NCI-H2196 treated with DMSO at 0.1 percent for 48 hours (cell line): ENCODE data around the gene GEMIN7.
A peak's percentile ranks its signal among the peaks of the same experiment; 100 is the strongest.

Source experiments
- DNase-seq: peaks from one replicate; lab custom pipeline; 2025; ENCODE audit not compliant: unreplicated experiment; lab: John Stamatoyannopoulos, UW

Gene GEMIN7

DNA sequence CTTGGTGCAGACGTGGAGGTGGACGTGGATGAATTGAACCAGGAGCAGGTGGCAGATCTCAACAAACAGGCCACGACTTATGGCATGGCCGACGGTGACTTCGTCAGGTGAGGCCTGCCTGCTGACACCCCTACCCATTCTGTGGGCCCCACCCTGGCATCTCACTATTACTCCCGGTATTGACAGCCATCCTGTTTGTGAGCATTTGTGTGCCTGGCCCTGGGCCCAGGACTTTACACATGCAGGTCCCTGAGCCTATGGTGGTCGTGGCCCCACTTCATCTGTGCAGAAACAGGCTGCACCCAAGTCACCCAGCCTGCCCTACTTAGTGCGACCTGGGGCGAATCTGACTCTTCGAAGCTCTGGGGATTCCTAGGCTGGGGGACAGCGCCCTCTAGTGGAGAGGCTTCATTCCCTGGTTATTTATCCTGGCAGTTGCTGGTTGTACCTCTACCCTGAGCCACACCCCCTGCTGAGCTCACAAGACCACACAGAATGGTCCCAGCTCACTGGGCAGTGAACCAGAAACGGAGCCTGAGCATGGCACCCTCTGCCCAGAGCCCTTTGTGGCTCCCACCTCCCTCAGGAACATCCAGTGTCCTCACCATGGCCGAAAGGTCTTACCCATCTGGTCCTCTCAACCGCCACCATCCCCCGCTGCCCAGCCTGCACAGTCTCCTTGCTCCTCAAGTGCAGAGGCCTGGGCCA is 19.6 kb upstream of the GEMIN7 start:
- DNase-seq, result peak; percentile 57

DNA sequence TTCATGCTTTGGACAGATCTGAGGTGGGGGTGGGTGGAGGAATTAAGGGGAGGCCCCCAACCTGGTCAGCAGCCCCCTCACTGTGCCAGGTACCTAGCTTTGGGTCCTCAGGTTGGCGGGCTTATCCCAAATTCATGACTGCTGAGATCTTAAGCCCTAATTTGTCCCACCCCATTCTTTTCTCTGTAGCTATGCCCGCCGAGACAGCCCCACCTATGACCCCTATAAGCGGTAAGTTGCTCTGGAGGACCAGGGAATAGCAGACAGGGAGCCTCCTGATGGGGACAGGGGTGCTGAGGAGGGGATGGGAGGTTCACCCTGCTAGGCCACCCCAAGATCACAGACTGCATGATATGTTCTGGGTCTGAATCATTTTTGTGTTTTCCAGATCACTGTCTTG is 17.1 kb upstream of the GEMIN7 start:
- DNase-seq, result no peak

DNA sequence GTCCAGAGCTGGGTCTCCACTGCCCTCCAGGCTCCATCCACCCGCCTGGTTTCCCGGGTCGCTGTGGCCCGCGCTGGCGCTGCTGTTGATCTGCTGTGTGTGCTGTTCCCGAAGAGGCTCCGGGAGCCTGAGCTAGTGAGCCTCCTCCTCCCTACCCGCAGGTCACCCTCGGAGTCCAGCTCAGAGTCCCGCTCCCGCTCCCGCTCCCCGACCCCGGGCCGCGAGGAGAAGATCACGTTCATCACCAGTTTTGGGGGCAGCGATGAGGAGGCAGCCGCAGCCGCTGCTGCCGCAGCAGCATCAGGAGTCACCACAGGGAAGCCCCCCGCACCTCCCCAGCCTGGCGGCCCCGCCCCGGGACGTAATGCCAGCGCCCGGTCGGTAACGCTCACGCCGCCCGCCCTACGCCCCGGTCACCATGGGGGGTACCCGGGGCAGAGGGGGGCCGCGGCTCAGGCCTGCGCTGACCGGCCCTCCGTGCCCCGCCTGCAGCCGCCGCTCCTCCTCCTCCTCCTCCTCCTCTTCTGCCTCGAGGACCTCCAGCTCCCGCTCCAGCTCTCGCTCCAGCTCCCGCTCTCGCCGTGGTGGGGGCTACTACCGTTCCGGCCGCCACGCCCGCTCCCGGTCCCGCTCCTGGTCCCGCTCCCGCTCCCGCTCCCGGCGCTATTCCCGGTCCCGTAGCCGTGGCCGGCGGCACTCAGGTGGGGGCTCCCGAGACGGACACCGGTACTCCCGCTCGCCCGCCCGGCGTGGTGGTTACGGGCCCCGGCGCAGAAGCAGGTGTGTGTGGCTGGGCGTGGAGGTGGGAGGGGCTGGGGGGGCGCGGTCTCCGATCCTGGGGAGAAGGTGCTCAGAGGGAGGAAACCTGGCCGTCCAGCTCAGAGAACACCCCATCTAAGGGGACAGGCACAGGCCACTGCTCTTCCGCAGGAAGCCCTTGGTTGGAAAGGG is 14.9 kb upstream of the GEMIN7 start:
- DNase-seq, result no peak

DNA sequence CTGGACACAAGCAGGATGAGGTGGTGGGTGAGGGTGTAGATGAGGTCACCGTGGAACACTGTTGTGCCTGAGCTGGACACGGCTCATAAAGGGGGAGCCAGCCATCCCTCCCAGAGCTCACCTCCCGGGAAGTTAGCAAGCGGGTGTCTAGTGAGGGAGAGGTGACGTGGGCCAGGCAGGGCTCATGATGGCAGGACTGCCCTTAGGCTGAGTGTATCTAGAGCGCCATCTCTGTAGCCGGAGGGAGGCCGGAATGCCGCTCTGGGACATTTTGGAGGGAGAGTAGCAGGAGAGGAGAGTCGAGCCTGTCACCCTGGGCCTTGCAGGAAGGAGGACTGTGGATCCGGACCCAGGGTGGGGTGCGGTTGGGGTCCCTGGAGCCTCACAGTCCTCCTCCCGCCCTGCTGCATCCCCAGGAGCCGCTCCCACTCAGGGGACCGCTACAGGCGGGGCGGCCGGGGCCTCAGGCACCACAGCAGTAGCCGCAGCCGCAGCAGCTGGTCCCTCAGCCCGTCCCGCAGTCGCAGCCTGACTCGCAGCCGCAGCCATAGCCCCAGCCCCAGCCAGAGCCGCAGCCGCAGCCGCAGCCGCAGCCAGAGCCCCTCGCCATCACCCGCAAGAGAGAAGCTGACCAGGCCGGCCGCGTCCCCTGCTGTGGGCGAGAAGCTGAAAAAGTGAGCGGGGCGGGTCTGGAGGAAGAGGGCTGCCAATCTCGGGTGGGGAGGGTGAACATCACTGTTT is 12.0 kb upstream of the GEMIN7 start:
- no peak for DNase-seq

DNA sequence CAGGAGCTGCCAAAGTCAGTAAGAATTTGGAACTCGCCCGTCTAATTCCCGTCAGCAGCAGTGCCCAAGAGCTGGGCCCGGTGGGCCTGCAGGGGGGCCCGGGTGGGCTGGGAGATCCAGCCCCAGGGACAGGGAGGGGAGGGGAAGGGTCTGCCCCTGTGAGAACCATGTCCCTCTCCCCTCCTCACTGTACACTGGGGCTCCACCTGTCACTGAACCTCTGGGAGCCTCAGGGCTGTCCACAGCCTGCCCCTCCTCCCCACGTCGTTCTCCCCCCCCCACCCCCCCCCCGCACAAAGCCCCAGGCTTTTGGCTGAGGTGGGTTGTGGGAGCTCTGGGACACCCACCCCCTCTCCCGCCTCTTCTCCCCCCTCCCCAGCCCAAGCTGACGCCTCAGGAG is 11.0 kb upstream of the GEMIN7 start:
- no peak for DNase-seq

DNA sequence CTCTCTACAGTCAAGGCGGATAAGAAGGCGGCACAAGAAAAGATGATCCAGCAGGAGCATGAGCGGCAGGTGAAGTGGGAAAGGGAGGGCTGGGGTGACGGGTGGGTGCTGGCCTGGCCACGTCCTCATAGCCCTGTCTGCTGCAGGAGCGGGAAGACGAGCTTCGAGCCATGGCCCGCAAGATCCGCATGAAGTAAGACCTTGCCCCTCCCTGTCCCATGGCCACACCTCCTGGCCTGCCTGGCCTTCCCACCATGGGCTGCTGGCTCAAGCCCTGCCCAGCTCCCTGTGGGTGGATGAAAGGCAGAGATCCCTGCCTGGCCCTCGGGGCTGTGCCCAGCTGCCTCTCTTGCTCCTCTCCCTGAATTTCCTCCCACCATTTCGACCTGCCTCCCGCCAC is 10.0 kb upstream of the GEMIN7 start:
- peak; percentile 52 for DNase-seq

DNA sequence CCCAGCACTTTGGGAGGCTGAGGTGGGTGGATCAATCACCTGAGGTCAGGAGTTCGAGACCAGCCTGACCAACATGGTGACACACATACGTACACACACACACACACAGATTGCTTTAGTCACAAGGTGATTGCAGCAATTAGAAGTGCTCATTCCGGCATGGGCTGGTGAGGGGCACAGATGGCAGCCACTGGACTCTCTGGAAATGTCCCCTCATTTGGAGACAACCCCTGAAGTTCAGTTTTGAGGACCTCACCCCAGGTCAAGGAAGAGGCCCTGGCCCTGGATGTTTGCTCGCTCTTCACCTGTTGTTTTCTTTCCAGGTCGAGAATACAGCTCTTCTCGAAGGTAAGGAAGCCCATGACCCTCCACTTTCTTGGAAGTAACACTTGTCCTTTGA is 8.8 kb upstream of the GEMIN7 start:
- DNase-seq, result no peak

DNA sequence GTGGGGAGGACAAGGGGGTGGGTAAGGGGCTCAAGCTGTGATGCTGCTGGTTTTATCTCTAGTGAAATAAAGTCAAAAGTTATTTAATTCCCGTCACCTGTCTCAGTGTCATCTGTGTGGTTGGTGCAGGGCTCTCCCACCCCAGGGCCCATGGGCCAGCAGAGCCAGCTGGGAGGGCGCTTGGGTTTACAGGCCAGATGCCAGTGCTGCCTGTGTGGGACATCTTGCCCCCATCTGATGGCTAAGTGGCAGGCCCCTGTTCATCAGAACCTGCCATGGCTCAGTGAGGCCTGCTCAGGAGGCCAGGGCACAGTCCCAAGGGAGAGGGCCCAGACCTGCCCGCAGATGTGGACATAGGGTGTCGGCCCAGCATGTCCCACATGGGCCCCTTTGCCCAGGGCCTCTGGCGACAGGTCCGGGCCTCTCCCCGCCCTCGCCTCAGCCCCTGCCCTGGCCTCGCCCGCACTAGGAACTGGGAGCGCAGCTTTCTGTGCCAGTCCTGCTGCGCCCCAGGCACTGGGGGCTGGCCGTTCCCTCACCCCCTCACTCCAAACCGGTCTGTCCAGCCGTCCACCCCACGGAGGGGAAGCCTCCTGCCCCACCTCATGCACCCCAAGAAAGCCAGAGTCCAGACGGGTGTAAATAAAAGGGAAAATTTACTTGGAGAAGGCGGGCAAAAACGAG is 8.1 kb upstream of the GEMIN7 start:
- DNase-seq, result no peak

DNA sequence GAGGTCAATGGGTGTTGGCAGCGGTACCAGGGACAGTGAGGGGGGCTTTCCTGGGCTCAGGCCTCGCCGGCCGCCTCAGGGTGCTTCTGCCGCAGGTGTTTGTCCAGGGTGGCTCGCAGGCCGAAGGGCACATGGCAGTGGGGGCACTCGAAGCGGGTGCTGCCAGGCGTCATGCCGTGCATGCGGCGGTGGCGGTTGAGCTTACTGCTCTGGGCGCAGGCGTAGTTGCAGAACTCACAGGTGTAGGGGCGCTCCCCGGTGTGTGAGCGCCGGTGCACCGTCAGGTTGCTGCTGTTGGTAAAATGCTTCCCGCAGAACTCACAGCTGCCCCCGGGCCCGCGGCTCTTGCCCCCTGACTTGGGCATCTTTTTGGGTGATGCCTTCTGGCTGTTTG is 7.5 kb upstream of the GEMIN7 start:
- no peak for DNase-seq

DNA sequence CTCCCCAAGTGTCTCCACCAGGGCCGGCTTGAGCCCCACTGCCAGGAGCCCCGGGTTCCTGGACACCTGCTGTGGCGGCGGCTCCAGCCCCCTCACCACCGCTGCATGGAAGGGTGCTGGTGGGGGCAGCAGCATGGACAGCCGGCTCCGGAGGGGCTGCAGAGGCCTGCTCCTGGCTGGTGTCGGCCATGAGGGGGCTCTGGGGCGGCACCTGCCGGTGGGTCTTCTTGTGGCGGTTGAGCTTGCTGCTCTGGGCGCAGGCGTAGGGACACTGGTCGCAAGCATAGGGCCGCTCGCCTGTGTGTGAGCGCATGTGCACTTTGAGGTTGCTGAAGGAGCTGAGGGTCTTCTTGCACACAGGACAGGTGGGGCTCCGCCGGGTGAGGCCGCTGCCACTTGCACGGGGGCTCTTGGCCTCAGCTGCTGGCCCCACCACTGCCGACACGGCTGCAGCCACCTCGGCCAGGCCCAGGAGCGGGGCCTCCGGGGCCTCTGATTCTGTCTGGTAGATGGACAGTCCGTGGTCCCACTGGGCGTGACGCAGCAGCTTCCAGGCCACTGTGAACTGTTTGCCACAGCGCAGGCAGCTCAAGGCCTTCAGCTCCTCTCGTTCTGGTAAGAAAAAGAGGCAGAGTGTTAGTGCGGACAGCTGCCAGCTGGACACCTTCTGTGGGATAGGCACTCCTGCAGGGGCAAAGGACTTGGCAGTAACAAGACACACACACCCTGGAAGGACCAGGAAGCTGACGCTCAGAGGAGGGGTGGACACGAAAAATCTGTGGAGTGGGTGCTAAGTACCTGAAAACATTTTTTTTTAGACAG is 6.9 kb upstream of the GEMIN7 start:
- no peak for DNase-seq

DNA sequence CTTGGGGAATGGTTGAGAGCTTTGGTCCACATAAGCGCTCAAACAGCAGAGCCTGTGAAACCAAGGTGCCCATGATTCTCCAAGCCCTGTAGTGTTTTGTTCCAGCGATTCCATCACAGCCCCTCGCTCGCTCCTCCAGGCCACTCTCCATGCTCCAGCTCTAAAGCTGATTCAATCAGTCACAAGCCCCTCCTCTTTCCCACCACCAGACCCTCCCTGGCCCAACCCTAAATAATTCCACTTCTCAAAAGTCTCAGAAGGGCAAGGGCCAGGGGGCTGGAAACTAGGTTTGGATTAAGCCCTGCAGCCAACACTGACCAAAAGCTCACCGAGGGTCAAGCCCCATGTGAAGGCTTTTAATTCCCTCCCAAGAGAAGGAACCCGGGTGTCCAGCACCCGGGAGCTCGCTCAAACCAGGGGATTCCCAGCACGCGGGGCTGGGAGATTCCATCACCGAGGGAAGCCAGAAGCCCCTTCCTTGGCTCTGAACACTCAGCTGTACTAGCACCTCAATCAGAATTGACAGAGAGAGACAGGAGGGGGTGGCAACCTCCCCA is 4.2 kb upstream of the GEMIN7 start:
- DNase-seq, result no peak

DNA sequence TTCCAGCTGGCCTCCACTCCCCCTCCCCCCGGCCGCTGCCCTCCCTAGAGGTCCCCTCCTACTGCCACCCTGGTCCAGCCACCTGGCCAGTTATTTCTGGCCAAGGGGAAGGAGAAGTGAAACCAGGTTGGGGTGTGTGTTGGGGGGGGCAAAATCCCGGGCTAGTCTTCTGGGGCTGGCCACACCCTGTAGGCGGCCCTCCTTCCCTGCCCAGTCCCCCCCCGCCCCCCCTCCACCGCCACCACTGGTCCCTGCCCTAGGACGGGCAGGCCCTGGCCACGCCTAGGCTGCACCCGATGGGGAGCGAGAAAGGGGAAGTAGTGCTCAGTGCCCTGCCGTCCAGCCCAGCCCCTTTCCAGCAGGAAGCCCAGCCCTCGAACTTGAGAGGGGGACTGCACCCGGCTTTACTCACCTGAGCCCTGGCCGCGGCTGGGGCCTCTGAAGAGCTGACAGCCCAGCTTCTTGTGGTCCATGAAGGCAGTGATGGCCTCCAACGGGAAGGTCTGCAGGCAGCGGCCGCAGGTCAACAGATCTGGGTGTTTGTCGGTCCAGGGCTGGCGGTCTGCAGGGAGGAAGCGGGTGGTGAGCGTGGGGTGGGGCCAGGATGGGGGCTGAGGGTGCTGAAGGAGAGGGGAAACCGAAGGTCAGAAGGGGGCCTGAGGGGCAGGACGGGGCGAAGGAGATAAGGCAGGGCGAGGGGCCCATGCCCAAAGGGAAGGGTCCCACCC is 3.6 kb upstream of the GEMIN7 start:
- DNase-seq, result peak; percentile 81

DNA sequence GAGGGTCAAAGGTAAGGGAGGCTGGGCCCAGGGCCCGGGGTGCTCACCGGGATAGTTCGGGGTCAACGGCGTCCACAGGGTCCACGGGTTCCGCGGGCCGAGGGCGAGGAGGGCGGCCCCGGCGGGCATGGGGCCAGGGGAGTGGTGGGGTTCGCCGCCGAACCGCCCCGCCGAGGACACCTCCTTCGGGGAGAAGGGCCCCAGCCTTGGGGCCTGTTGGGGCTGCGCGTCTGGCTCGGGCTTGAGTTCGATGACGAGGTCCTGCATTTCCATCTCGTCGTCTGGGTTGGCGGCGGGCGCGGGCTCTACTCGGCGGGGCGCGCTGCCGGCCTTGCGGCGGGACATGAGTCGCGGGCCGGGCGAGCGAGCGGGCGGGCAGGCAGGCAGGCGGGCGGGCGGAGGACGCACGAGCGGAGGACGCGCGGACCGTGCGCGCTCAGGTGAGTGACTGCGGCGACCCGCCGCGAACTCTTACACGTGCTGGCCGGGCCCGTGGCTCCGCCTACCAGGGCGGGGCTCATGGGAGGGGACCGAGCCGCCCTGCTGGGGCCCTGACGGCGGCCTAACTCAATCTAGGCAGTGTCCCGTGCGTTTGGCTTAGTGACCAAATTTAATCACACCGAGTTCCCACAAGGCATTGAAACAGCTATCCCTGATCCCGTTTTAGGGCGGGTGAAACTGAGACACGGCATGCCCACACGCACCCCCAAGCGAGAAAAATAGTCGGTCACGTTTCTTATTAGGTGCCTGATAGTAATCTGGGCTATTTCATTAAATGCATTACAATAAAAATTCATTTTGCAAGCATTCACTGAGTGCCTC is 2.8 kb upstream of the GEMIN7 start, which contains the start of gene ZNF296:
TSS of gene ZNF296 (minus strand) at position 450 of the 822 bp plus-strand sequence. CDS start at position 345, 105 bp downstream.
- peak; percentile 72 for DNase-seq

DNA sequence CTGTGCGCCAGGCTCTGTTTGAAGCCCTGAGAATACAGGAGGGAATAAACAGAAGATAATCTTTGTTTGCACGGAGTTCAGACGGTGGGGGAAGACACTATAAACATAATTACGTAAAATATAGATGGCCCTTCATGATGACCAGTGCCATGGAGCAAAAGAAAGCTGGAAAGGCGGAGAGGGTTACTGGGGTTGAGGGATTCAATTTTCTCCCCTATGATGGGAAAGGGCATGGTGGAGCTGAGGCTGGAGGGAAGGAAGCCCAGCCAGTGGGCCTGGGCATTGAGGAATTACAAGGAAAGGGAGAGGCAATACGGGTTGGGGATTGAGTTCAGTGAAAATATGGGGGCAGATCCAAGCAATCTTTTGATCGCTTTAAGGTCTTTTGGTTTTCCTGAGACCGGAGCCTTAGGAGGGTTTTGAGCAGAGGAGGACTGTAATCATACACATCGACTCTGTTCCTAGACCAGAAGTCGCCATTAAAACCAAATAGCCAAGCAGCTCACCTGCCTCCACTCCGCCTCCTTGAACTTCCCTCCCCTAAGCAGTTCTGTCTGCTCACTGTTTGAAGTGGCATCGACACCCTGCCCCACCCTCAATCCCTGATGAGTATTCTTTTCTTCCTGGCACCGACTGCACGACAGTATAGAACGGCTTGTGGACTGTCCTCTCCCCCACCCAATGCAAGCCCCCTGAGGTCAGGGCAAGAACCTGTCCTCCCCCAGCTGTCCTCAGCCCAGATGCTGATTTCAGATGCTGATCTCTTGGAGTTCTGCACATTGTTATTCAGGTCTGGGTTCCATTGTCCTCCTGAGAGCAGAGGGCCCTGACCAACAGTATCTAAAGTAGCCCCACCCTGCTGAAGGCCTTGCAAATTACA is 2.0 kb upstream of the GEMIN7 start:
- no peak for DNase-seq

DNA sequence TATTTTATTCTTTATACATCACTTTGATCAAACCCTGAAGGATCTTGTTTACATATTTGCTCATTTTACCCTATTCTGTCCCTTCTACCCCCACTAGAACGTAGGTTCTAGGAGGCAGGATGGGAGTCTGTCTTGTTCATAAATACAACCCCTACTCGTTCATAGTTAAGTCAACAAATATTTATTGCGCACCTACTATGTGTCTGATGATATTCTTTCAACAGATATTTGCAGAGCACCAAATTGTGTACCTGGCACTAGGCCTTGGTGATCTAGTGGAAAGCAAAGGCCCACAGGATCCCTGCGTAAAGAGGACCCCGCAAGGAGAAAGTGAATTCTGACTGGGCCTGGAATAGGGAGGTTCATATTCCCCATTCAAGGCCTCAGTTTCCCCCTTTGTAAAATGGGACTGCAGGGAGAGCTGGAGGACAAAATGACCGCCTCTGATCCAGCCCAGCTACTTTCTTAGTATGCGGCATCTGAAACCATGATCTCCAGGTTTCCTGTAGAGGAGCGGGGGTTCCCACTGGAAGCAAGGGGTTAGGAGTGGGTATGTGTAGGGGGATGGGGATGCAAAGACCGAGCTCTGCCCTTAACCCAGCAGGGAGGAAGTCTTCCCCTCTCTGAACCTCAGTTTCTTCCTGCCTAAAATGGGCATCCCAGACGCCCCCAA is 534 bp upstream of the GEMIN7 start:
- no peak for DNase-seq

DNA sequence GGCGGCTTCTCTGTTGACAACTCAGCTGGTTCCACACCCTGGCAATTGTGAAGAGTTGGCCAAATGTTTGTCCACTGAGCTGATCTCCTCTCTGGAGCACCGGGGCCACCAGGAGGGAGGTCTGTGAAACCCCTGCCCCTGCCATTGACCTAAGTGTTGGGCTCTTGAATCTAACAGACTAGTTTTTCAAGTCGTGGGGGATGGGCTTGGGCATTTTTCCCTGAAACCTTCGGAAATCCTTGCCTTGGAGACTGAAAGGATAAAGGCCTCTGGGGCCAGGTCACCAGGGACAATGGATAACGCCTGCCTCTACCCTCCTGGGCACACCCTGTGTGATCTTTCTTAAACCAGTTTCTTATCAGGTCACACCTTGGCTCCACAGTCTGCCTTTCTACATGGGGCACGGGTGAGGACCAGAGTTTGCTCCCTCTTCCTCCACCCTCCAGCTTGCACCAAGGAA is 881 bp downstream of the GEMIN7 start:
- no peak for DNase-seq

DNA sequence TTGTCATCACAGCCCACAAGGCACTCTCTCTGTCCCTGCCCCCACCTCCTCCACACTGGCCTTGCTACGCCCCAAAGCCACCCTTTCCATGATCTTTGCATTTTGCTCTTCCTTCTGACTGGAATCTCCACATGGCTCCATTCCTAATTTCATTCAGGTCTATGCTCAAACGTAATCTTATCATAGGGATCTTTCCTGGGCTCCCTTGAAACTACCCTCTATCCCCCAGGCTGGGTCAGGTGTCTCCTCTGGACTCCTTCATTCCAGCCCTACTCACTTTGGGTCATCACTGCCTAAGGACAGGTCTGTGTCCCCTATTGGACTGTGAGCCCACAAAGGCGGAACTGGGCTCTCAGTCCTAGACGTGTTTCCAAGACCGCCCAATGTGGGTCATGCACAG is 3.1 kb downstream of the GEMIN7 start:
- no peak for DNase-seq
